Right ventricle myocardium inferior (tissue), 1 donor: Measurements from ENCODE around the gene AIP. TPM values are rescaled to one million over a fixed set of nuclear protein-coding genes. Genes with fewer than 3 reads are reported as not detected.

Source experiments
- ATAC-seq: fragments of 200-7000 bp; cut with Tn5 transposase; one replicate; pipeline ENCODE4 v1.9.1; 2020; ENCODE audit warnings: mild to moderate bottlenecking, moderate library complexity
- DNase-seq: peaks from one replicate; pipeline ENCODE4 v3.0.0; 2021; ENCODE audit errors: missing footprints
- intact Hi-C: fragments of 100-400 bp; cut with DNase I; formaldehyde crosslinking; loops from one replicate; pipeline ENCODE4 v1.11.0; 2022
- long read RNA-seq: library from polyadenylated mRNA; unstranded; transcript quantifications from one replicate; pipeline ENCODE4 v2.0.0, GENCODE V29; 2021
- total RNA-seq: library from RNA; stranded (reverse); fragmentation: NEBNext Ultra II Directional; extraction: Animal tissue kit (Norgen Biotek cat#: 25700); gene quantifications from one replicate; pipeline ENCODE4 v1.2.1, GENCODE V29; 2021
- donor health status: DM: no; HTN: yes; CAD: no; lungs with severe emphysema.

The AIP gene
- total RNA-seq: 57.4 TPM
- long read RNA-seq, transcript AIP-201 (6 exons, 1,221 nt): major isoform, 50 of 52 reads
- long read RNA-seq, partial matches to known transcripts: 1 of 52 reads
- long read RNA-seq, other reads (novel, unspliced or antisense): 1 of 52 reads

DNA sequence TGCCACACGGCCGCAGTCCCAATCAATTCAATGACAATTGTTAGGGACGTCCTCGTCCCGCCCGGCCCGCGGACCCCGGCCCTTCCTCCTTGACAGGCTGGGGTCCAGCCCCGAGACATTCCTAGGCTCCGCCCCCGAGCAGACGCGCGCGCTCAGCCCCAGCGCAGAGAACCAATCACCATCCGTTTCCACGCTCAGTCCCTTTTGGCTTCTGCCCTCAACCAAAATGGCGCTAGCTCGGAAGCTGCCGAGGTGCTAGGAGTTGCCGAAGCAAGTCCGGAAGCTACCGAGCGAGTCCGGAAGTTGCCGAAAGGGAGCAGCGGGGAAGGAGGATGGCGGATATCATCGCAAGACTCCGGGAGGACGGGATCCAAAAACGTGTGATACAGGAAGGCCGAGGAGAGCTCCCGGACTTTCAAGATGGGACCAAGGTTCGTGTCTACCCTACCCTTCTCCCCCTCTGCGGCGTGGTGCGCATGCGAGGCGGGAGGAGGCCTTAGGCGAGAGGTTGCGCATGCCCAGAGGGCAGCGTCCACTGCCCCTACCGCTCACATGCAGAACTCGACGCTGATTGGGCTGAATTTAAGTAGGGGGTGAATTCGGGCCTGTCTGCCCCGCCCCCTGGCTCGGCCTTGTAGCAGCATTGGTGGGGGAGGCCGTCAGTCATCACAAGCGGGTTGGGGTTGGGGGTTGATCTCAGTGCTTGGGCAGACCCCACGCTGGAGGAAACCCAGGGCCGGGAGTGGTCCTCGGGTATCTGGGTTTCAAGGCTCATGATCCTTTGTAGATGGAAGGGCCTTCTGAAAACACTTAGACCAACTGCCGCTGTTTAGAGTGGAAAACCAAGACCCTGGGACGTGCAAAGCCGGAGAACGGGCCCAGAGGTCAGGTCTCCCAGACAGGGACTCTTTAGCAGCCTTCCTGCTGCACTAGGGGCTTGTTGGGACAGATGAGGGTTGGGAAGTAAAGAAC, at the start of gene AIP:
TSS of gene AIP (plus strand) at position 200 of the 972 bp plus-strand sequence. CDS start at position 333, 133 bp downstream.
- peak; percentile 98 for ATAC-seq
- intact Hi-C loops: loop anchor here (2.0 kb wide), 1 partner anchor 22 kb away; the partner anchor contains the start of gene PITPNM1
- peak; percentile 97 for DNase-seq

- ATAC-seq (no peak), DNase-seq (no peak)
- intact Hi-C loops: no loop called here
These were observed 49.1 kb upstream of the AIP start for GRCh38 chr11:67433536-67434394.

GRCh38 chr11:67434395-67434881, 48.4 kb upstream of the AIP start:
- DNase-seq: no peak
- ATAC-seq: no peak
- intact Hi-C loops: no loop called here

DNA sequence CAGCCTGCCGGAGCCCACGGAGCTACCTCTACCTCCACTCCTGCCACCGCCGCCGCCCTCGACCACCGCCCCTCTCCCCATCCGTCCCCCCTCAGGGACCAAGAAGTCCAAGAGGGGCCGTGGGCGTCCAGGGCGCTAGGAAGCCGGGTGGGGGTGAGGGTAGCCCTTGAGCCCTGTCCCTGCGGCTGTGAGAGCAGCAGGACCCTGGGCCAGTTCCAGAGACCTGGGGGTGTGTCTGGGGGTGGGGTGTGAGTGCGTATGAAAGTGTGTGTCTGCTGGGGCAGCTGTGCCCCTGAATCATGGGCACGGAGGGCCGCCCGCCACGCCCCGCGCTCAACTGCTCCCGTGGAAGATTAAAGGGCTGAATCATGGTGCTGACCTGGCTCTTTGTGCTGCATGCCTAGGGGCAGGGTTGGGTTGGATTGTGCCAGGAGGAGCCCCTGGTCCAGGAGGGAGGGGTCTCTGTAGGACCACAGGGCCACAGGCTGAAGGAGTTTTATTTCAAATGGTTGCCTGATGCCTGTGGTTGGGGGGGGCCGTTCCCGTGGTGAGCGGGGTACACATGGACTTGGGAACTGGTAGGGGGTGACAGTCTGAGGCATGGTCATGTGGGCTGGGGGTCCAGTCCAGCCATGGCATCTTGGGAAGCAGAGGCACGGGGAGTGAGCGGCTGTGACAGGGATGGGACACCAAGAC, 47.6 kb upstream of the AIP start:
- ATAC-seq (no peak), DNase-seq (no peak)
- intact Hi-C loops: no loop called here

DNA sequence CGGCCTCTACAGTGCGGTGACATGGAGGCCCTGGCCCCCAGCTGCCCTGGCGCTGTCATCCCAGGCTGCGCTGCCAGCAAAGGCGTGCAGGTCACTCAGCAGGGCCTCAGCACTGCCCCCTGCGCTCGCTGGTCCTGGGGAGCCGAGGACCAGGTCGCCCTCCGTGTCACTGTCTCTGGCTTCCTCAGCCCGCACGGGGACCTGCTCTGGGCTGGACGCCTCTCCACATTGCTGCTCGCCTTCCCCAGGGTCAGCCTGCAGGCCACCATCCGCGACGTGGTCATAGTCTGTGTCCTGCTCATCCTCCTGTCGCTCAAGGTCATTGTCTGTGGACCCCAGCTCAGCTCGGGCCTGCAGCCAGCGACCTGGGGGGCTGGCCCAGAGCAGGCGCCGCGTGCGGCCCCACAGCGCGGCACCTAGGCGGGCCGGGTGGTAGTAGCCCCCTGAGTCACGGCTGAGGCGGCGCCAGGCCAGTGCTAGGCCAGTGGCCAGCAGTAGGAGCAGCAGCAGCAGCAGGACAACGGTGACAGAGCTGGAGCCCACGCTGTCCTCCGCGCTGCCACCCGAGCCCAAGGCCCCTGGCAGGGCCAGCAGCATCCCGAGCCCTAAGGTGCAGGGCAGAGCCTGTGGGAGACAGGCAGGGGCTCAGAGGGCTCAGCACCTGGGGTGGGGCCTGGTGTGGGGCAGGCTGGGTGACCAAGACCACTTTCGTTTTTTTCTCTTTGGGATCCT, 46.9 kb upstream of the AIP start:
- ATAC-seq (no peak), DNase-seq (no peak)
- intact Hi-C loops: no loop called here

GRCh38 chr11:67436459-67437081, 46.3 kb upstream of the AIP start:
- ATAC-seq (no peak), DNase-seq (no peak)
- intact Hi-C loops: no loop called here

GRCh38 chr11:67437082-67437808, 45.6 kb upstream of the AIP start, which contains the start of gene PTPRCAP:
TSS of gene PTPRCAP (minus strand) at chr11:67437682. CDS start at chr11:67437619, 63 bp downstream.
- DNase-seq (no peak), ATAC-seq (no peak)
- intact Hi-C loops: no loop called here

DNA sequence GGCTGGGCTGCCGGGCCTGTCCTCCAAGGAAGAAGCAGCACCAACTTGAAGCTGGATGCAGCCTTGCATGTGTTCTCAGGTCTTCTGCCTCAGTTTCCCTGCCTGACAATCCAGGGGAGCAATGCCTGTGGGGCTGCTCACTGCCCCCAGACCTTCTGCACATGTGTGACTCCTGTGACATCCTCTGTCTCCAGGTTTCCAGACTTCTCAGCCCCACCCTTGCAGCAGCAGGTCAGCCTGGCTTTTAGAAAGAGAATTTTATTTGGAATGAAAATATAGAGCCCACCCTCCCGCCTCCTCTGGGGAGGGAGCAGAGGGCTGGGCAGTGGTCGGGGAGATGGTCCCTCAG, 45.0 kb upstream of the AIP start:
- ATAC-seq (no peak), DNase-seq (no peak)
- intact Hi-C loops: no loop called here

DNA sequence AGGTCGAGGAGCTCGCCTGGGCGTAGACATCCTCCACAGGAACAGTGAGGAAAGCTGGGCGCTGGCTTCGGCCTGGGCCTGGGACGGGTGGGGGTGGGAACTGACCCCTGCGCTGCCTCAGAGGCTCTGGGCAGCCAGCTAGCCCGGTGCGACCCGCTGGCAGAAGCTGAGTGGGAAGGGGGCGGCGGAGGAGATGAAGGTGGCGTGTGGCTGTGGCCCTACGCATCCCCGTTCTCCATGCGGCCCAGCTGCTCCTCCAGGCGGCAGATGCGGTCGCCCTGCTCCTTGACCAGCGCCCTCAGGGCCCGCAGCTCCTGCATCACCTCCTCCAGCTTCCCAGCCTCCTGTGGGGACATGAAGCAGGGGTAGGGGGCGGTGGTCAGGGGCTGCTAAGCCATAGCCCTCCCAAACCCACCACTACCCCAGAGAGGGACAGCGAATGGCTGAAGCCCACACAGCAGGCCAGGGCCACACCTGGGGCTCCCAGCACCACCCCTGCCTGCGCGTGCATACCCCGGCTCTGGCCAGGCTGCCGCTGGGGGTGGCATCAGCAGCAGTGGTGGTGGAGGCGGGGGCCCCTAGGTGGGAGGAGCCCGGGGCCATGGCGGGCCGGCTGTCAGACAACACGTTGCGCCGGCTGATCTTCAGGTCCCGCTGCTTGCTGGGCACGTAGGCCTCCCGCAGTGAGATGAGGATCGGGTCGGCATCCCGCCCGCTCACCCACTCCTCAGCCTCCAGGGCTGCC, 44.5 kb upstream of the AIP start:
- DNase-seq (no peak), ATAC-seq (no peak)
- intact Hi-C loops: no loop called here

- no peak for ATAC-seq
- intact Hi-C loops: no loop called here
- no peak for DNase-seq
These were observed 43.3 kb upstream of the AIP start for GRCh38 chr11:67439321-67440228.

- intact Hi-C loops: no loop called here
- ATAC-seq: no peak
These were observed 42.4 kb upstream of the AIP start for GRCh38 chr11:67440229-67441097.

GRCh38 chr11:67441098-67441563, 41.7 kb upstream of the AIP start:
- no peak for ATAC-seq
- DNase-seq: peak; percentile 43
- intact Hi-C loops: no loop called here

More at GRCh38 chr11:67440229-67441097, 42.4 kb upstream of the AIP start:
- DNase-seq: no peak

DNA sequence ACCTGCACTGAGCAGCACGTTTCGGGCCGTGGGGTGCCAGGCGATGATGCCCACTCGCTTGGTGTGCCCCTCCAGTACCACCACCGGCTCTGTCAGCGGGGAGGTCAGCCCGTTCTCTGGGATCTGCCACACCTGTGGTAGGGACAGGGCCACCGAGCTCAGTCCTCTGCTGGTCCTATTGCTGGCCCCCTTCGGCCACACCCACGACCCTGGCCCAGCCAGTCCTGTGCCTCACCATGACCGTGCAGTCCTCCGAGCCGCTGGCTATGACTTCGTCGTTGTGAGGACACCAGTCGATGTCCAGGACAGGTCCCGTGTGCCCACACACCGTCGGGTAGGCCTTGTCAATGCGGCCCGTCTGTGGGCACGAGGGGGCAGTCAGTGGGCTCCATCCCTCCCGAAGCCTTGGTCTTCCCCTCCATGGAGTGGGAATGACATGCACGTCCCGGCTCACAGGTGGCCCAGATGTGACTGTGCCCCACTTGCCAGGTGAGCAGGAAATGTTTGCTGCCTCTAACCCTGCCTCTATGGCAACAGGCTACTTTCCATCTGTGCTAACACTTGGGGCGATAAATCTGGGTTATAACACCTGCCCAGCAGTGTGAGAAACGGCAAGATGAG, 41.0 kb upstream of the AIP start:
- DNase-seq: peak; percentile 52
- intact Hi-C loops: loop anchor here (2.0 kb wide), 1 partner anchor 27 kb away; the partner anchor contains the start of gene TMEM134
- ATAC-seq: no peak
